WTC11 (cell line): ENCODE data around the gene OR1N1. TPM values are rescaled to one million over a fixed set of nuclear protein-coding genes. Genes with fewer than 3 reads are reported as not detected.

ENCODE experiments used
- ATAC-seq: fragments of 200-7000 bp; cut with Tn5 transposase; 2 replicates; pipeline ENCODE4 v1.10.0; 2021; ENCODE audit warnings: mild to moderate bottlenecking, moderate library complexity
- CTCF ChIA-PET: fragments of 300-600 bp; sonication (Branson Sonifier 250); formaldehyde crosslinking; loops from one replicate; lab custom pipeline; 2021; ENCODE audit warnings: antibody characterized with exemption; lab: Charles Lee
- POLR2A ChIA-PET: fragments of 350-600 bp; sonication (Branson Sonifier 250); formaldehyde crosslinking; loops from one replicate; lab custom pipeline; 2021; ENCODE audit warnings: antibody characterized with exemption; lab: Charles Lee
- DNase-seq: peaks from one replicate; pipeline ENCODE4 v3.0.0; 2021; ENCODE audit warnings: low spot score
- H3K27ac Mint-ChIP-seq: 2 replicates; pipeline ENCODE4 v1.8.0; 2021; ENCODE audit warnings: mixed read lengths
- H3K27me3 Mint-ChIP-seq: 2 replicates; pipeline ENCODE4 v1.8.0; 2021; ENCODE audit warnings: low read depth, mild to moderate bottlenecking, moderate library complexity, mixed read lengths
- H3K36me3 Mint-ChIP-seq: 2 replicates; pipeline ENCODE4 v1.8.0; 2021; ENCODE audit warnings: mixed read lengths
- H3K4me1 Mint-ChIP-seq: 2 replicates; pipeline ENCODE4 v1.8.0; 2022; ENCODE audit warnings: mixed read lengths
- H3K4me3 Mint-ChIP-seq: 2 replicates; pipeline ENCODE4 v1.8.0; 2021; ENCODE audit warnings: mild to moderate bottlenecking, moderate library complexity, mixed read lengths
- H3K9me3 Mint-ChIP-seq: 2 replicates; pipeline ENCODE4 v1.8.0; 2021; ENCODE audit warnings: mixed read lengths
- ESRRA ChIP-seq: sonication (generic); formaldehyde crosslinking; IDR thresholded peaks from 2 replicates; pipeline ENCODE4 v1.8.1; 2022; ENCODE audit warnings: mild to moderate bottlenecking, missing genetic modification reagents, borderline replicate concordance
- ETV6 ChIP-seq: sonication (generic); formaldehyde crosslinking; IDR thresholded peaks from 2 replicates; pipeline ENCODE4 v1.8.1; 2022; ENCODE audit warnings: mild to moderate bottlenecking, missing genetic modification reagents
- FOXP1 ChIP-seq: sonication (generic); formaldehyde crosslinking; IDR thresholded peaks from 2 replicates; pipeline ENCODE4 v1.8.0; 2022; ENCODE audit warnings: missing genetic modification reagents, mild to moderate bottlenecking, moderate library complexity, borderline replicate concordance
- GTF2I ChIP-seq: fragments of 250-450 bp; sonication (Bioruptor Pico); conservative IDR thresholded peaks from 2 replicates; pipeline ENCODE4 v1.4.0; 2021; ENCODE audit warnings: mild to moderate bottlenecking
- NFE2L1 ChIP-seq: sonication (generic); formaldehyde crosslinking; IDR thresholded peaks from 2 replicates; pipeline ENCODE4 v1.8.1; 2023; ENCODE audit warnings: missing genetic modification reagents
- NFYB ChIP-seq: sonication (generic); formaldehyde crosslinking; conservative IDR thresholded peaks from 2 replicates; pipeline ENCODE4 v1.8.0; 2022; ENCODE audit warnings: low read depth, missing genetic modification reagents
- NR1H2 ChIP-seq: sonication (generic); formaldehyde crosslinking; IDR thresholded peaks from 2 replicates; pipeline ENCODE4 v1.9.0; 2021; ENCODE audit warnings: mild to moderate bottlenecking, moderate library complexity, missing genetic modification reagents
- NR3C1 ChIP-seq: sonication (generic); formaldehyde crosslinking; conservative IDR thresholded peaks from 2 replicates; pipeline ENCODE4 v1.8.1; 2023; ENCODE audit warnings: low read depth, mild to moderate bottlenecking, missing genetic modification reagents
- SP1 ChIP-seq: sonication (generic); formaldehyde crosslinking; conservative IDR thresholded peaks from 2 replicates; pipeline ENCODE4 v1.8.1; 2022; ENCODE audit warnings: missing genetic modification reagents
- TEAD4 ChIP-seq: sonication (generic); formaldehyde crosslinking; IDR thresholded peaks from 2 replicates; pipeline ENCODE4 v1.8.0; 2022; ENCODE audit warnings: mild to moderate bottlenecking, missing genetic modification reagents
- ZNF121 ChIP-seq: sonication (generic); formaldehyde crosslinking; IDR thresholded peaks from 2 replicates; pipeline ENCODE4 v1.8.0; 2023; ENCODE audit warnings: missing genetic modification reagents
- ZNF138 ChIP-seq: sonication (generic); formaldehyde crosslinking; conservative IDR thresholded peaks from 2 replicates; pipeline ENCODE4 v1.8.1; 2022; ENCODE audit warnings: mild to moderate bottlenecking, moderate library complexity, missing genetic modification reagents
- ZNF219 ChIP-seq: sonication (generic); formaldehyde crosslinking; IDR thresholded peaks from 2 replicates; pipeline ENCODE4 v1.8.0; 2023; ENCODE audit warnings: missing genetic modification reagents, mild to moderate bottlenecking, borderline replicate concordance
- ZNF396 ChIP-seq: fragments of 250-450 bp; sonication (Bioruptor Pico); IDR thresholded peaks from 2 replicates; pipeline ENCODE4 v1.8.0; 2021; ENCODE audit warnings: mild to moderate bottlenecking, moderate library complexity, borderline replicate concordance
- ZNF671 ChIP-seq: fragments of 250-450 bp; sonication (Bioruptor Pico); IDR thresholded peaks from 2 replicates; pipeline ENCODE4 v1.8.0; 2021; ENCODE audit warnings: mild to moderate bottlenecking
- total RNA-seq: library from RNA; stranded (reverse); gene quantifications from 3 replicates; pipeline ENCODE4 v1.2.3, GENCODE V29; 2021
- TF ChIP-seq, protein P1 (sequence below): fragments of 250-450 bp; sonication (Bioruptor Pico); IDR thresholded peaks from 2 replicates; pipeline ENCODE4 v1.9.0; 2021; ENCODE audit warnings: moderate library complexity, mild to moderate bottlenecking, inconsistent platforms, borderline replicate concordance
- TF ChIP-seq, protein P2 (sequence below): sonication (generic); formaldehyde crosslinking; IDR thresholded peaks from 2 replicates; pipeline ENCODE4 v1.8.0; 2022; ENCODE audit warnings: missing genetic modification reagents
- TF ChIP-seq, protein P3 (sequence below): fragments of 250-450 bp; sonication (Bioruptor Pico); IDR thresholded peaks from 2 replicates; pipeline ENCODE4 v1.9.0; 2021; ENCODE audit warnings: mild to moderate bottlenecking, borderline replicate concordance
- TF ChIP-seq, protein P4 (sequence below): sonication (generic); formaldehyde crosslinking; IDR thresholded peaks from 2 replicates; pipeline ENCODE4 v1.8.1; 2022; ENCODE audit warnings: low read depth, mild to moderate bottlenecking, moderate library complexity, missing genetic modification reagents, borderline replicate concordance
- TF ChIP-seq, protein P5 (sequence below): sonication (generic); formaldehyde crosslinking; IDR thresholded peaks from 2 replicates; pipeline ENCODE4 v1.8.1; 2023; ENCODE audit warnings: mild to moderate bottlenecking, missing genetic modification reagents
- TF ChIP-seq, protein P6 (sequence below): sonication (generic); formaldehyde crosslinking; IDR thresholded peaks from 2 replicates; pipeline ENCODE4 v1.8.0; 2022; ENCODE audit warnings: mild to moderate bottlenecking, missing genetic modification reagents
- TF ChIP-seq, protein P7 (sequence below): sonication (generic); formaldehyde crosslinking; IDR thresholded peaks from 2 replicates; pipeline ENCODE4 v1.8.0; 2023; ENCODE audit warnings: missing genetic modification reagents, mild to moderate bottlenecking, borderline replicate concordance

The OR1N1 gene
- total RNA-seq, 1 experiment from 2014 or later: not detected

DNA sequence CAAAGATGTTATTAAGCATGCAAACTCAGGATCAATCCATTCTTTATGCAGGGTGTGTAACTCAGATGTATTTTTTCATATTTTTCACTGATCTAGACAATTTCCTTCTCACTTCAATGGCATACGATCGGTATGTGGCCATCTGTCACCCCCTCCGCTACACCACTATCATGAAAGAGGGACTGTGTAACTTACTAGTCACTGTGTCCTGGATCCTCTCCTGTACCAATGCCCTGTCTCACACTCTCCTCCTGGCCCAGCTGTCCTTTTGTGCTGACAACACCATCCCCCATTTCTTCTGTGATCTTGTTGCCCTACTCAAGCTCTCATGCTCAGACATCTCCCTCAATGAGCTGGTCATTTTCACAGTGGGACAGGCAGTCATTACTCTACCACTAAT lies 7.7 kb downstream of the OR1N1 start (continued):
- TF ChIP-seq, protein P1, sequence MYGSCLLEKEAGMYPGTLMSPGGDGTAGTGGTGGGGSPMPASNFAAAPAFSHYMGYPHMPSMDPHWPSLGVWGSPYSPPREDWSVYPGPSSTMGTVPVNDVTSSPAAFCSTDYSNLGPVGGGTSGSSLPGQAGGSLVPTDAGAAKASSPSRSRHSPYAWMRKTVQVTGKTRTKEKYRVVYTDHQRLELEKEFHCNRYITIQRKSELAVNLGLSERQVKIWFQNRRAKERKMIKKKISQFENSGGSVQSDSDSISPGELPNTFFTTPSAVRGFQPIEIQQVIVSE (CRISPR knock-in tag): no peak
- TF ChIP-seq ESRRA (CRISPR knock-in tag): no peak
- no peak for TF ChIP-seq ZNF138
- TF ChIP-seq NR3C1 (CRISPR knock-in tag): no peak
- no peak for TF ChIP-seq ZNF396
- TF ChIP-seq, protein P2, sequence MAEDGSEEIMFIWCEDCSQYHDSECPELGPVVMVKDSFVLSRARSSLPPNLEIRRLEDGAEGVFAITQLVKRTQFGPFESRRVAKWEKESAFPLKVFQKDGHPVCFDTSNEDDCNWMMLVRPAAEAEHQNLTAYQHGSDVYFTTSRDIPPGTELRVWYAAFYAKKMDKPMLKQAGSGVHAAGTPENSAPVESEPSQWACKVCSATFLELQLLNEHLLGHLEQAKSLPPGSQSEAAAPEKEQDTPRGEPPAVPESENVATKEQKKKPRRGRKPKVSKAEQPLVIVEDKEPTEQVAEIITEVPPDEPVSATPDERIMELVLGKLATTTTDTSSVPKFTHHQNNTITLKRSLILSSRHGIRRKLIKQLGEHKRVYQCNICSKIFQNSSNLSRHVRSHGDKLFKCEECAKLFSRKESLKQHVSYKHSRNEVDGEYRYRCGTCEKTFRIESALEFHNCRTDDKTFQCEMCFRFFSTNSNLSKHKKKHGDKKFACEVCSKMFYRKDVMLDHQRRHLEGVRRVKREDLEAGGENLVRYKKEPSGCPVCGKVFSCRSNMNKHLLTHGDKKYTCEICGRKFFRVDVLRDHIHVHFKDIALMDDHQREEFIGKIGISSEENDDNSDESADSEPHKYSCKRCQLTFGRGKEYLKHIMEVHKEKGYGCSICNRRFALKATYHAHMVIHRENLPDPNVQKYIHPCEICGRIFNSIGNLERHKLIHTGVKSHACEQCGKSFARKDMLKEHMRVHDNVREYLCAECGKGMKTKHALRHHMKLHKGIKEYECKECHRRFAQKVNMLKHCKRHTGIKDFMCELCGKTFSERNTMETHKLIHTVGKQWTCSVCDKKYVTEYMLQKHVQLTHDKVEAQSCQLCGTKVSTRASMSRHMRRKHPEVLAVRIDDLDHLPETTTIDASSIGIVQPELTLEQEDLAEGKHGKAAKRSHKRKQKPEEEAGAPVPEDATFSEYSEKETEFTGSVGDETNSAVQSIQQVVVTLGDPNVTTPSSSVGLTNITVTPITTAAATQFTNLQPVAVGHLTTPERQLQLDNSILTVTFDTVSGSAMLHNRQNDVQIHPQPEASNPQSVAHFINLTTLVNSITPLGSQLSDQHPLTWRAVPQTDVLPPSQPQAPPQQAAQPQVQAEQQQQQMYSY (CRISPR knock-in tag): no peak
- no peak for TF ChIP-seq GTF2I (CRISPR knock-in tag)
- TF ChIP-seq, protein P3, sequence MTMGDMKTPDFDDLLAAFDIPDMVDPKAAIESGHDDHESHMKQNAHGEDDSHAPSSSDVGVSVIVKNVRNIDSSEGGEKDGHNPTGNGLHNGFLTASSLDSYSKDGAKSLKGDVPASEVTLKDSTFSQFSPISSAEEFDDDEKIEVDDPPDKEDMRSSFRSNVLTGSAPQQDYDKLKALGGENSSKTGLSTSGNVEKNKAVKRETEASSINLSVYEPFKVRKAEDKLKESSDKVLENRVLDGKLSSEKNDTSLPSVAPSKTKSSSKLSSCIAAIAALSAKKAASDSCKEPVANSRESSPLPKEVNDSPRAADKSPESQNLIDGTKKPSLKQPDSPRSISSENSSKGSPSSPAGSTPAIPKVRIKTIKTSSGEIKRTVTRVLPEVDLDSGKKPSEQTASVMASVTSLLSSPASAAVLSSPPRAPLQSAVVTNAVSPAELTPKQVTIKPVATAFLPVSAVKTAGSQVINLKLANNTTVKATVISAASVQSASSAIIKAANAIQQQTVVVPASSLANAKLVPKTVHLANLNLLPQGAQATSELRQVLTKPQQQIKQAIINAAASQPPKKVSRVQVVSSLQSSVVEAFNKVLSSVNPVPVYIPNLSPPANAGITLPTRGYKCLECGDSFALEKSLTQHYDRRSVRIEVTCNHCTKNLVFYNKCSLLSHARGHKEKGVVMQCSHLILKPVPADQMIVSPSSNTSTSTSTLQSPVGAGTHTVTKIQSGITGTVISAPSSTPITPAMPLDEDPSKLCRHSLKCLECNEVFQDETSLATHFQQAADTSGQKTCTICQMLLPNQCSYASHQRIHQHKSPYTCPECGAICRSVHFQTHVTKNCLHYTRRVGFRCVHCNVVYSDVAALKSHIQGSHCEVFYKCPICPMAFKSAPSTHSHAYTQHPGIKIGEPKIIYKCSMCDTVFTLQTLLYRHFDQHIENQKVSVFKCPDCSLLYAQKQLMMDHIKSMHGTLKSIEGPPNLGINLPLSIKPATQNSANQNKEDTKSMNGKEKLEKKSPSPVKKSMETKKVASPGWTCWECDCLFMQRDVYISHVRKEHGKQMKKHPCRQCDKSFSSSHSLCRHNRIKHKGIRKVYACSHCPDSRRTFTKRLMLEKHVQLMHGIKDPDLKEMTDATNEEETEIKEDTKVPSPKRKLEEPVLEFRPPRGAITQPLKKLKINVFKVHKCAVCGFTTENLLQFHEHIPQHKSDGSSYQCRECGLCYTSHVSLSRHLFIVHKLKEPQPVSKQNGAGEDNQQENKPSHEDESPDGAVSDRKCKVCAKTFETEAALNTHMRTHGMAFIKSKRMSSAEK (CRISPR knock-in tag): no peak
- TF ChIP-seq, protein P4, sequence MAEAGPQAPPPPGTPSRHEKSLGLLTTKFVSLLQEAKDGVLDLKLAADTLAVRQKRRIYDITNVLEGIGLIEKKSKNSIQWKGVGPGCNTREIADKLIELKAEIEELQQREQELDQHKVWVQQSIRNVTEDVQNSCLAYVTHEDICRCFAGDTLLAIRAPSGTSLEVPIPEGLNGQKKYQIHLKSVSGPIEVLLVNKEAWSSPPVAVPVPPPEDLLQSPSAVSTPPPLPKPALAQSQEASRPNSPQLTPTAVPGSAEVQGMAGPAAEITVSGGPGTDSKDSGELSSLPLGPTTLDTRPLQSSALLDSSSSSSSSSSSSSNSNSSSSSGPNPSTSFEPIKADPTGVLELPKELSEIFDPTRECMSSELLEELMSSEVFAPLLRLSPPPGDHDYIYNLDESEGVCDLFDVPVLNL (CRISPR knock-in tag): no peak
- TF ChIP-seq ZNF219: no peak

DNA sequence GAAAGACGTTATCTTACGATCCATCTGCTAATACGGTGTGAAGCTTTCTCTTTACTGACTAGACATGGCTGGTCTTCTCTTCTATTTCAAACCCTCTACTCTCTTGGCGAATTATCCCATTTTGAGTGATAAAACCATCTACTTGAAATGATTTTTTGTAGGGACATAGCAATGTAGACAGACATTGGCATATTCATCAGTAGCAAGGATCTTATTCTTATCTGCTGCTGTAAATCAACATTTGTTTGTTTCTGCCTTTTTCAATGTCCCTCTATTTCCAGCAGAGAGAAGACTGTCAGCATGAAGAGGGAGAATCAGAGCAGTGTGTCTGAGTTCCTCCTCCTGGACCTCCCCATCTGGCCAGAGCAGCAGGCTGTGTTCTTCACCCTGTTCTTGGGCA lies 8.3 kb downstream of the OR1N1 start, which contains the start of gene OR1J4:
OR1J4 (plus strand) TSS at position 301 of the 400 bp plus-strand sequence; CDS start at position 301, 0 bp downstream.
- no peak for DNase-seq
- Mint-ChIP-seq H3K36me3 (peaks cover 17% of the 10 kb centered on the region; the same call in 1 of the 2 replicates), H3K4me3 (no peak within 1 kb of the TSS), H3K9me3 (peaks cover 31% of the 10 kb centered on the region), H3K27ac (no peak within 1 kb of the TSS), H3K27me3 (peaks cover 44% of the 10 kb centered on the region), H3K4me1 (no peaks in the 10 kb centered on the region)
- POLR2A ChIA-PET: no interaction called here
- ATAC-seq: no peak
- CTCF ChIA-PET: no interaction called here
- no peak for TF ChIP-seq ZNF671 (CRISPR knock-in tag)
- TF ChIP-seq, protein P5, sequence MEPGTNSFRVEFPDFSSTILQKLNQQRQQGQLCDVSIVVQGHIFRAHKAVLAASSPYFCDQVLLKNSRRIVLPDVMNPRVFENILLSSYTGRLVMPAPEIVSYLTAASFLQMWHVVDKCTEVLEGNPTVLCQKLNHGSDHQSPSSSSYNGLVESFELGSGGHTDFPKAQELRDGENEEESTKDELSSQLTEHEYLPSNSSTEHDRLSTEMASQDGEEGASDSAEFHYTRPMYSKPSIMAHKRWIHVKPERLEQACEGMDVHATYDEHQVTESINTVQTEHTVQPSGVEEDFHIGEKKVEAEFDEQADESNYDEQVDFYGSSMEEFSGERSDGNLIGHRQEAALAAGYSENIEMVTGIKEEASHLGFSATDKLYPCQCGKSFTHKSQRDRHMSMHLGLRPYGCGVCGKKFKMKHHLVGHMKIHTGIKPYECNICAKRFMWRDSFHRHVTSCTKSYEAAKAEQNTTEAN (CRISPR knock-in tag): no peak
- TF ChIP-seq NFE2L1: no peak
- no peak for TF ChIP-seq FOXP1 (CRISPR knock-in tag)
- TF ChIP-seq, protein P6, sequence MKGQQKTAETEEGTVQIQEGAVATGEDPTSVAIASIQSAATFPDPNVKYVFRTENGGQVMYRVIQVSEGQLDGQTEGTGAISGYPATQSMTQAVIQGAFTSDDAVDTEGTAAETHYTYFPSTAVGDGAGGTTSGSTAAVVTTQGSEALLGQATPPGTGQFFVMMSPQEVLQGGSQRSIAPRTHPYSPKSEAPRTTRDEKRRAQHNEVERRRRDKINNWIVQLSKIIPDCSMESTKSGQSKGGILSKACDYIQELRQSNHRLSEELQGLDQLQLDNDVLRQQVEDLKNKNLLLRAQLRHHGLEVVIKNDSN (CRISPR knock-in tag): no peak
- no peak for TF ChIP-seq ETV6 (CRISPR knock-in tag)
- TF ChIP-seq NFYB (CRISPR knock-in tag): no peak
- TF ChIP-seq ZNF121: no peak
- TF ChIP-seq NR1H2: no peak
- TF ChIP-seq SP1 (CRISPR knock-in tag): no peak
- TF ChIP-seq TEAD4 (CRISPR knock-in tag): no peak
- TF ChIP-seq, protein P7, sequence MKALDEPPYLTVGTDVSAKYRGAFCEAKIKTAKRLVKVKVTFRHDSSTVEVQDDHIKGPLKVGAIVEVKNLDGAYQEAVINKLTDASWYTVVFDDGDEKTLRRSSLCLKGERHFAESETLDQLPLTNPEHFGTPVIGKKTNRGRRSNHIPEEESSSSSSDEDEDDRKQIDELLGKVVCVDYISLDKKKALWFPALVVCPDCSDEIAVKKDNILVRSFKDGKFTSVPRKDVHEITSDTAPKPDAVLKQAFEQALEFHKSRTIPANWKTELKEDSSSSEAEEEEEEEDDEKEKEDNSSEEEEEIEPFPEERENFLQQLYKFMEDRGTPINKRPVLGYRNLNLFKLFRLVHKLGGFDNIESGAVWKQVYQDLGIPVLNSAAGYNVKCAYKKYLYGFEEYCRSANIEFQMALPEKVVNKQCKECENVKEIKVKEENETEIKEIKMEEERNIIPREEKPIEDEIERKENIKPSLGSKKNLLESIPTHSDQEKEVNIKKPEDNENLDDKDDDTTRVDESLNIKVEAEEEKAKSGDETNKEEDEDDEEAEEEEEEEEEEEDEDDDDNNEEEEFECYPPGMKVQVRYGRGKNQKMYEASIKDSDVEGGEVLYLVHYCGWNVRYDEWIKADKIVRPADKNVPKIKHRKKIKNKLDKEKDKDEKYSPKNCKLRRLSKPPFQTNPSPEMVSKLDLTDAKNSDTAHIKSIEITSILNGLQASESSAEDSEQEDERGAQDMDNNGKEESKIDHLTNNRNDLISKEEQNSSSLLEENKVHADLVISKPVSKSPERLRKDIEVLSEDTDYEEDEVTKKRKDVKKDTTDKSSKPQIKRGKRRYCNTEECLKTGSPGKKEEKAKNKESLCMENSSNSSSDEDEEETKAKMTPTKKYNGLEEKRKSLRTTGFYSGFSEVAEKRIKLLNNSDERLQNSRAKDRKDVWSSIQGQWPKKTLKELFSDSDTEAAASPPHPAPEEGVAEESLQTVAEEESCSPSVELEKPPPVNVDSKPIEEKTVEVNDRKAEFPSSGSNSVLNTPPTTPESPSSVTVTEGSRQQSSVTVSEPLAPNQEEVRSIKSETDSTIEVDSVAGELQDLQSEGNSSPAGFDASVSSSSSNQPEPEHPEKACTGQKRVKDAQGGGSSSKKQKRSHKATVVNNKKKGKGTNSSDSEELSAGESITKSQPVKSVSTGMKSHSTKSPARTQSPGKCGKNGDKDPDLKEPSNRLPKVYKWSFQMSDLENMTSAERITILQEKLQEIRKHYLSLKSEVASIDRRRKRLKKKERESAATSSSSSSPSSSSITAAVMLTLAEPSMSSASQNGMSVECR (CRISPR knock-in tag): no peak
